HEK293 (cell line): ENCODE measurements around the gene APOL5.

Experiments used
- ZNF133 ChIP-seq: fragments of 450-650 bp; formaldehyde crosslinking; IDR thresholded peaks from 2 replicates; pipeline ENCODE4 v1.5.1; 2016; ENCODE audit warnings: missing biosample characterization, missing genetic modification characterization
- ZNF202 ChIP-seq: fragments of 450-650 bp; formaldehyde crosslinking; IDR thresholded peaks from 2 replicates; pipeline ENCODE4 v1.5.1; 2016; ENCODE audit warnings: missing biosample characterization, missing genetic modification characterization, borderline replicate concordance

DNA sequence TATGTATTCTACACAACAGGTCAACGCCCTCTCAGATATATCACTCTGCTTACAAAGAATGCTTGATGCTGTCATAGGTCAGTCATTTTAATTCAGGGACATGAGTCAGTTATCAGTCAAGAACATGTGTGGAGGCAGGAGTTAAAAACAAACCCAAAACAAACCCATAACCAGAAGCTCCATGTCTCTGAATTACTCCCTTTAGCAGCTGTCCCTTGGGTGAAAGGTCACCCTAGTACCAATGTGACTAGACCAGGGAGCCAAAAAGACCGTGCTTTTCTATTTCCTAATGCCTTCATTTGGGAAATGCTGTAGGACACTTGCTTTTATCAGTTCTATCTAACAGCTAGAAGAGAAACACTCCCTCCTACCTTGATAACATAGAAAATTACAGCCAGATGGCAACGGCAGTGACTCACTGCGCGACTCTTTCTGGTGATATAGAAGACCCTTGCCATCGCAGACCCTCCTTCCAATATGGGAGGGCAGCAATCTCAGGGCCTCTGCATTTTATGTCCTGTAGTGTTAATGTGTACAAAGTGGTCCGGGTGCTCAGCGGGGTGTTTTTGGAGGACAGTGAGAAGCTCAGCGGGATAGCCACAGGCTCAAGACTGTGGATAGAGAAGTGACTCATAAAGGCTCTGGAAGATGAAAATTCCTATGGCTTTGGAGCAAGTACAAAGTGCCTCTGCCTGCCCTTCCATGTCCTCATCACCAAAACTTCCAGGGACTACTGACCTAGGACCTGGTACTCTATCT is 24.8 kb downstream of the APOL5 start:
- TF ChIP-seq ZNF202 (tag by site-specific recombination) = no peak
- no peak for TF ChIP-seq ZNF133 (tag by site-specific recombination)
